ENCODE measurements around the gene DNAJC30.

DNAJC30 gene

GRCh38 chr7:73647725-73648592 is 35.3 kb downstream of the DNAJC30 start:
- Histone ChIP-seq H3K4me3 (ENCODE audit: low read depth, low read length) (peak overlapping the region; percentile 39), H3K79me2 (no peaks in the 10 kb centered on the region), H3K9me3 (ENCODE audit: control insufficient read depth, low read length) (no peaks in the 10 kb centered on the region), H2AFZ (peak overlapping the region; percentile 99), H3K4me1 (no peaks in the 10 kb centered on the region), H3K27ac (no peak overlapping the region), H3K36me3 (ENCODE audit: control insufficient read depth, insufficient read depth, low read length) (no peaks in the 10 kb centered on the region), H3K4me2 (ENCODE audit: low read length) (peak overlapping the region; percentile 77), H3K9ac (no peak overlapping the region), H3K27me3 (ENCODE audit: control insufficient read depth, insufficient read depth, low read length) (no peaks in the 10 kb centered on the region)
- TF ChIP-seq CTCF (IDR thresholded peaks at IDR 0.05), result no peak

- no peak overlapping the region for H3K4me3 ChIP-seq (ENCODE audit: low read depth, low read length)
- H3K4me1 ChIP-seq, result no peaks in the 10 kb centered on the region
- no peak overlapping the region for H3K27ac ChIP-seq
- H3K79me2 ChIP-seq, result no peaks in the 10 kb centered on the region
- H3K9ac ChIP-seq, result no peak overlapping the region
- no peak overlapping the region for H2AFZ ChIP-seq
- peak overlapping the region; percentile 77 for H3K4me2 ChIP-seq (ENCODE audit: low read length)
- H3K36me3 ChIP-seq (ENCODE audit: control insufficient read depth, insufficient read depth, low read length), result no peaks in the 10 kb centered on the region
- no peak for TF ChIP-seq CTCF (IDR thresholded peaks at IDR 0.05)
- H3K27me3 ChIP-seq (ENCODE audit: control insufficient read depth, insufficient read depth, low read length), result no peaks in the 10 kb centered on the region
- no peaks in the 10 kb centered on the region for H3K9me3 ChIP-seq (ENCODE audit: control insufficient read depth, low read length)
These were observed 36.2 kb downstream of the DNAJC30 start for GRCh38 chr7:73646785-73647724.

- no peaks in the 10 kb centered on the region for H3K79me2 ChIP-seq
- no peak overlapping the region for H2AFZ ChIP-seq
- H3K4me3 ChIP-seq (ENCODE audit: low read depth, low read length), result no peak overlapping the region
- no peak overlapping the region for H3K4me2 ChIP-seq (ENCODE audit: low read length)
- no peak overlapping the region for H3K27ac ChIP-seq
- no peaks in the 10 kb centered on the region for H3K27me3 ChIP-seq (ENCODE audit: control insufficient read depth, insufficient read depth, low read length)
- TF ChIP-seq CTCF (IDR thresholded peaks at IDR 0.05), result no peak
- no peaks in the 10 kb centered on the region for H3K9me3 ChIP-seq (ENCODE audit: control insufficient read depth, low read length)
- H3K4me1 ChIP-seq, result no peaks in the 10 kb centered on the region
- no peak overlapping the region for H3K9ac ChIP-seq
- no peaks in the 10 kb centered on the region for H3K36me3 ChIP-seq (ENCODE audit: control insufficient read depth, insufficient read depth, low read length)
These were observed 37.5 kb downstream of the DNAJC30 start for GRCh38 chr7:73645643-73646174.

- Histone ChIP-seq H3K79me2 (no peaks in the 10 kb centered on the region), H3K27ac (no peak overlapping the region), H3K36me3 (ENCODE audit: control insufficient read depth, insufficient read depth, low read length) (no peaks in the 10 kb centered on the region), H3K9ac (no peak overlapping the region), H3K4me1 (no peaks in the 10 kb centered on the region), H2AFZ (no peak overlapping the region), H3K4me3 (ENCODE audit: low read depth, low read length) (no peak overlapping the region), H3K9me3 (ENCODE audit: control insufficient read depth, low read length) (no peaks in the 10 kb centered on the region), H3K27me3 (ENCODE audit: control insufficient read depth, insufficient read depth, low read length) (no peaks in the 10 kb centered on the region), H3K4me2 (ENCODE audit: low read length) (no peak overlapping the region)
- no peak for TF ChIP-seq CTCF (IDR thresholded peaks at IDR 0.05)
These were observed 38.5 kb downstream of the DNAJC30 start for GRCh38 chr7:73644688-73645286.
